Measurements from ENCODE around the gene CPXM2. TPM values are rescaled to one million over a fixed set of nuclear protein-coding genes. Genes with fewer than 3 reads are reported as not detected.

CPXM2 gene
- total and polyA plus RNA-seq, 9 of the 15 experiments (the other 6 are each of a cell fraction or from before 2014, with no cell fraction given): not detected

- no peak for FAIRE-seq
- Histone ChIP-seq H3K36me3 (ENCODE audit: control insufficient read depth, insufficient read depth, low read length) (no peaks in the 10 kb centered on the region), H3K9me1 (ENCODE audit: control insufficient read depth, insufficient read depth, low read length) (no peaks in the 10 kb centered on the region), H3K27me3 (ENCODE audit: control insufficient read depth in 2 of 2, insufficient read depth in 2 of 2, low read length in 2 of 2) (peaks cover 0 to 34% of the 10 kb centered on the region in 2 experiments; a peak in 3 of 5 replicates), H3K4me3 (no peak overlapping the region), H3K9me3 (replicated peaks; ENCODE audit: control insufficient read depth, insufficient read depth, low read depth, low read length) (no peaks in the 10 kb centered on the region), H3K4me2 (ENCODE audit: insufficient read depth, low read length) (no peak overlapping the region), H3K4me1 (replicated peaks in 1 of 2; ENCODE audit: control insufficient read depth in 2 of 2, insufficient read depth in 2 of 2, low read length in 2 of 2) (no peaks in the 10 kb centered on the region), H4K20me1 (replicated peaks; ENCODE audit: control insufficient read depth, insufficient read depth, low read length) (no peaks in the 10 kb centered on the region), H3K79me2 (ENCODE audit: control insufficient read depth, insufficient read depth, low read length) (no peaks in the 10 kb centered on the region), H3K9ac (ENCODE audit: insufficient read depth in 1 of 2, low read depth in 2 of 2, low read length in 2 of 2) (no peak overlapping the region), H2AFZ (ENCODE audit: low read depth, low read length) (no peak overlapping the region), H3K27ac (ENCODE audit: extremely low read depth, low read depth, low read length) (no peak overlapping the region)
- ChIA-PET POLR2A (no interaction called here), CTCF (ENCODE audit: low intra/inter-chr PET ratio) (no interaction called here)
- intact Hi-C loops (cut with micrococcal nuclease): no loop called here
- BruUV-seq (replicated peaks): no TSS peak
- TF ChIP-seq ZNF699 (CRISPR knock-in tag; IDR thresholded peaks at IDR 0.05; ENCODE audit: insufficient replicate concordance) (no peak), ZNF79 (CRISPR knock-in tag; IDR thresholded peaks at IDR 0.05; ENCODE audit: low read depth) (no peak)
- no peak for DNase-seq (ENCODE audit: extremely low read depth in 1 of 4, low spot score in 3 of 4)
- WGBS (ENCODE audit: insufficient coverage, low coverage, missing lambda C conversion rate): 0% methylated on average over 7 of the region's 23 CpGs
- in situ Hi-C loops (cut with MboI): no loop called here
- ATAC-seq: no peak
Measured at GRCh38 chr10:123761666-123762230, 129.9 kb downstream of the CPXM2 start.

DNA sequence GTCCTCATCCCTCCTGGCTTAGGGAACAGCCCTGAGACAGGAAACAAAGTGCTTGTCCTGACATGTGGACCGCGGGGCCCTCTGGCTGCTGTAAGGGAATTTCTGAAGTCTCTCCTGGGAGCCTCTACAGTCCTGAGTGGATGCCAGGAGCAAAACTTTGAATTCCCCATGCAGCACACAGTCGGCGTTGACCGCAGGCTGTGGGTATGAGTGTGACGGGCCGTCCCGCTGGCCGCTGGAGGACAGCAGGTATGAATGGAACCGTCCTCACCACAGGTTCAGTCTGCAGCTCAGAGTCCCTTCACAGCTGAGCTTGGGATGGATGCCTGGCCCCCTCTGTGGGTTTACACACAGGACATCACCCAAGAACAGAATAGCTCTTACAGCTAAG lies 130.6 kb downstream of the CPXM2 start:
- H3K9ac ChIP-seq (ENCODE audit: insufficient read depth in 1 of 2, low read depth in 2 of 2, low read length in 2 of 2): no peak overlapping the region
- DNase-seq (ENCODE audit: extremely low read depth in 1 of 4, low spot score in 3 of 4) (no peak), FAIRE-seq (no peak), ATAC-seq (no peak)
- H3K4me1 ChIP-seq (replicated peaks in 1 of 2; ENCODE audit: control insufficient read depth in 2 of 2, insufficient read depth in 2 of 2, low read length in 2 of 2): no peaks in the 10 kb centered on the region
- H2AFZ ChIP-seq (ENCODE audit: low read depth, low read length): no peak overlapping the region
- CTCF ChIA-PET (ENCODE audit: low intra/inter-chr PET ratio): no interaction called here
- H3K4me3 ChIP-seq: no peak overlapping the region
- H4K20me1 ChIP-seq (replicated peaks; ENCODE audit: control insufficient read depth, insufficient read depth, low read length): no peaks in the 10 kb centered on the region
- no peak overlapping the region for H3K27ac ChIP-seq (ENCODE audit: extremely low read depth, low read depth, low read length)
- POLR2A ChIA-PET: no interaction called here
- H3K9me3 ChIP-seq (replicated peaks; ENCODE audit: control insufficient read depth, insufficient read depth, low read depth, low read length): no peaks in the 10 kb centered on the region
- intact Hi-C loops (cut with micrococcal nuclease) (no loop called here), in situ Hi-C loops (cut with MboI) (no loop called here)
- BruUV-seq (replicated peaks): no TSS peak
- H3K79me2 ChIP-seq (ENCODE audit: control insufficient read depth, insufficient read depth, low read length): no peaks in the 10 kb centered on the region
- H3K36me3 ChIP-seq (ENCODE audit: control insufficient read depth, insufficient read depth, low read length): no peaks in the 10 kb centered on the region
- no peak overlapping the region for H3K4me2 ChIP-seq (ENCODE audit: insufficient read depth, low read length)
- H3K9me1 ChIP-seq (ENCODE audit: control insufficient read depth, insufficient read depth, low read length): no peaks in the 10 kb centered on the region
- 0% methylated on average over 8 of the region's 10 CpGs for WGBS (ENCODE audit: insufficient coverage, low coverage, missing lambda C conversion rate)
- H3K27me3 ChIP-seq (ENCODE audit: control insufficient read depth in 2 of 2, insufficient read depth in 2 of 2, low read length in 2 of 2): peaks cover 0 to 37% of the 10 kb centered on the region in 2 experiments; a peak in 3 of 5 replicates
- TF ChIP-seq, protein P1, sequence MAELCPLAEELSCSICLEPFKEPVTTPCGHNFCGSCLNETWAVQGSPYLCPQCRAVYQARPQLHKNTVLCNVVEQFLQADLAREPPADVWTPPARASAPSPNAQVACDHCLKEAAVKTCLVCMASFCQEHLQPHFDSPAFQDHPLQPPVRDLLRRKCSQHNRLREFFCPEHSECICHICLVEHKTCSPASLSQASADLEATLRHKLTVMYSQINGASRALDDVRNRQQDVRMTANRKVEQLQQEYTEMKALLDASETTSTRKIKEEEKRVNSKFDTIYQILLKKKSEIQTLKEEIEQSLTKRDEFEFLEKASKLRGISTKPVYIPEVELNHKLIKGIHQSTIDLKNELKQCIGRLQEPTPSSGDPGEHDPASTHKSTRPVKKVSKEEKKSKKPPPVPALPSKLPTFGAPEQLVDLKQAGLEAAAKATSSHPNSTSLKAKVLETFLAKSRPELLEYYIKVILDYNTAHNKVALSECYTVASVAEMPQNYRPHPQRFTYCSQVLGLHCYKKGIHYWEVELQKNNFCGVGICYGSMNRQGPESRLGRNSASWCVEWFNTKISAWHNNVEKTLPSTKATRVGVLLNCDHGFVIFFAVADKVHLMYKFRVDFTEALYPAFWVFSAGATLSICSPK (IDR thresholded peaks at IDR 0.05; ENCODE audit: borderline replicate concordance): no peak

Data from K562 (cell line).